Effector CD8-positive, alpha-beta T cell (primary cell): ENCODE results near the gene CCNJ.
A peak's percentile ranks its signal among the peaks of the same experiment; 100 is the strongest.
"Not testable (repeated sequence)": the region's sequence is repeated elsewhere in the genome, so short reads cannot be mapped to it uniquely, and the experiment has no call there.

Experiments used
- DNase-seq: peaks from one replicate; lab custom pipeline; 2025; lab: John Stamatoyannopoulos, UW
- total RNA-seq, 4 experiments: gene quantifications; one replicate each; lab custom pipeline; 2026; lab: John Stamatoyannopoulos, UW

Gene CCNJ, protein sequence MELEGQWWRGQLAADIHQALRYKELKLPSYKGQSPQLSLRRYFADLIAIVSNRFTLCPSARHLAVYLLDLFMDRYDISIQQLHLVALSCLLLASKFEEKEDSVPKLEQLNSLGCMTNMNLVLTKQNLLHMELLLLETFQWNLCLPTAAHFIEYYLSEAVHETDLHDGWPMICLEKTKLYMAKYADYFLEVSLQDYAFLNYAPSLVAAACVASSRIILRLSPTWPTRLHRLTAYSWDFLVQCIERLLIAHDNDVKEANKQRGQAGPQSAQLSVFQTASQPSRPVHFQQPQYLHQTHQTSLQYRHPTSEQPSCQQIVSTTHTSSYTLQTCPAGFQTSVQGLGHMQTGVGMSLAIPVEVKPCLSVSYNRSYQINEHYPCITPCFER
- total RNA-seq: 10.9 to 15.6 (median 13.8) reads per million in 4 experiments

- peak; percentile 72 for DNase-seq
Observed at GRCh38 chr10:96043033-96043892, at the start of gene CCNJ. Gene CCNJ (plus strand): TSS chr10:96043583. CDS start chr10:96044394, 811 bp downstream.

DNA sequence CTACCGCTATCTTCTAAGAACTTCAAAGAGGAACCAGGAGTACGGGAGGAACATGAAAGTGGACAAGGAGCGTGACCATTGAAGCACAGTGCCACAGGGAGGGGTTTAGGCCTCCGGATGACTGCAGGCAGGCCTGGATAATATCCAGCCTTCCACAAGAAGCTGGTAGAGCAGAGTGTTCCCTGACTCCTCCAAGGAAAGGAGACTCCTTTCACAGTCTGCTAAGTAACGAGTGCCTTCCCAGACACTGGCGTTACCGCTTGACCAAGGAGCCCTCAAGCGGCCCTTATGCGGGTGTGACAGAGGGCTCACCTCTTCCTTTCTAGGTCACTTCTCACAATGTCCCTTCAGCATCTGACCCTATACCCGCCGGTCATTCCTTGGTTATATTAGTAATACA lies 49.0 kb upstream of the CCNJ start:
- not testable (repeated sequence) for DNase-seq

- no peak for DNase-seq
Observed at GRCh38 chr10:95998255-95998784, 45.1 kb upstream of the CCNJ start.

DNA sequence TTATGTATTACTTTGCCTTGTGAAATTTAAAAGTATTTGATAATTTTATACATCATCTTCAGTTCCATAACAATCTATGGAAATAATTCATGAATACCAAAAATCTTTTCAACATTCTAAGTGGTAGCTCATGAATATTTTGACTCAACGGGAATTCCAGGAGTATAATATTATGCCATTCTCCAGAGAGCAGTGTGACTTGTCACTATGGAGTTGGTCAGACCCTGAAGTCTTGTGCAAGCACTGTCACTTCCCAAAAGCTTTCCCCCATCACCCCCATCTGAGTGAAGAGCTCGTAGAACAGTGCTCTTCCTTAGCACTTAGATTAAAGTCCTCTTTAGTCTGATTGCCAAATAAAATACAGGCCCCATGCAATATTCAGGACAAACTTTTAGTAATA lies 29.4 kb upstream of the CCNJ start:
- DNase-seq: no peak

GRCh38 chr10:96014473-96015102 lies 28.8 kb upstream of the CCNJ start:
- no peak for DNase-seq

GRCh38 chr10:96017191-96017687 lies 26.1 kb upstream of the CCNJ start:
- peak; percentile 1 for DNase-seq

DNA sequence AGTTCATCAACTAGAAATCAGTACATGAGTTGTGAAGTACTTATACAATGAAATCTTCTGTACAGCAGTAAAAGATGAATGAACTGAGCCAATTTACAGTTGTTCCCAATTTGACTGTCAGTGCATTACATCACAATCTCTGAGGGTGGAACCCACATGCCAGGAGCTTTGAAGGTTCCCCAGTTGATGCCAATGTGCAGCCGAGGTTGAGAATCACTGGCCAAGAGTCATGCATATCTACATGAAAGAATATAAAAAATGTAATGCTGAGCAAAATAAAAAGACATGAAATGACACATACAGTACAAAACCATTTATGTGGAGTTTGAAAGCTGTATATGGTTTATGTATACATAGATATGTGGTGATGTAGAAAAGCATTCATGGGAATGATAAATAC lies 22.1 kb upstream of the CCNJ start:
- no peak for DNase-seq

DNA sequence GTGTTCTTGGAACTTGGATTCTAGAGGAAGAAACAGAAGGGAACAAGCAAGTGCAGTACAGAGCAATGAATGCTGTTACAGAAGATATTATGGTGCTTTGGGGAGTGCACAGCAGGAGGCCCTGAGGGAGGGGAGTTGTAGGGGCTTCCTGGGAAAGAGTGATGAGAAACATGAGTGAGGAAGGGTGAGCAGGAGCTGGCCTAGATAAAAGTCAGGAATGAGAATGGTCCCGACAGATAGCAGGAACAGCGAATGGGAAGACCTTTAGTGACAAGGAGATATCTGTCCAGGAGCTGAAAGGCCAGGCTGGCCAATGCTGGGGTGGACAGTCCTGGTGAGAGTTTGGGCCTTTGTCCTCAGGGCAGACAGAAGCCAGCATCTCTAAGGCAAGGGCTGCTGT lies 20.6 kb upstream of the CCNJ start:
- DNase-seq: no peak

DNA sequence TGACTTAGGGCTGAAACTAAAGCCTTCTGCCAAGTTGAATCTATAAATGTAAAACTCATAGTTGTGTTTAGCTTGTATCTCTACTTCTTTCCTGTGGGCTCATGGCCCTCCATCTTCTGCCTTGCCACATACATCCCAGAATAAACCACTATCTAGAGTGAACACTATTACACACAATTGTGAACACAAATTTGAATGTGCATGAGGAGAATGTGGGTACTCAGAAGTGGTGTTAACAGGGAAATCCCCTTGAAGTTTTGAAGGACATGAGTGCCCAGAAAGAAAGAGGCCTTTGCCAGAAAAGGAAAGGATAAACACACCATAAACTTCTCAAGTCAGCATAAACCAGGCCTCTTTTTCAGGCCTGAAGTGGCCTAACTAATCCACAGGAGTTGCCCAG lies 20.2 kb upstream of the CCNJ start:
- no peak for DNase-seq

GRCh38 chr10:96025566-96025965 lies 17.8 kb upstream of the CCNJ start:
- DNase-seq: no peak

- DNase-seq: no peak
Observed at GRCh38 chr10:96034625-96035024, 8.8 kb upstream of the CCNJ start.

DNA sequence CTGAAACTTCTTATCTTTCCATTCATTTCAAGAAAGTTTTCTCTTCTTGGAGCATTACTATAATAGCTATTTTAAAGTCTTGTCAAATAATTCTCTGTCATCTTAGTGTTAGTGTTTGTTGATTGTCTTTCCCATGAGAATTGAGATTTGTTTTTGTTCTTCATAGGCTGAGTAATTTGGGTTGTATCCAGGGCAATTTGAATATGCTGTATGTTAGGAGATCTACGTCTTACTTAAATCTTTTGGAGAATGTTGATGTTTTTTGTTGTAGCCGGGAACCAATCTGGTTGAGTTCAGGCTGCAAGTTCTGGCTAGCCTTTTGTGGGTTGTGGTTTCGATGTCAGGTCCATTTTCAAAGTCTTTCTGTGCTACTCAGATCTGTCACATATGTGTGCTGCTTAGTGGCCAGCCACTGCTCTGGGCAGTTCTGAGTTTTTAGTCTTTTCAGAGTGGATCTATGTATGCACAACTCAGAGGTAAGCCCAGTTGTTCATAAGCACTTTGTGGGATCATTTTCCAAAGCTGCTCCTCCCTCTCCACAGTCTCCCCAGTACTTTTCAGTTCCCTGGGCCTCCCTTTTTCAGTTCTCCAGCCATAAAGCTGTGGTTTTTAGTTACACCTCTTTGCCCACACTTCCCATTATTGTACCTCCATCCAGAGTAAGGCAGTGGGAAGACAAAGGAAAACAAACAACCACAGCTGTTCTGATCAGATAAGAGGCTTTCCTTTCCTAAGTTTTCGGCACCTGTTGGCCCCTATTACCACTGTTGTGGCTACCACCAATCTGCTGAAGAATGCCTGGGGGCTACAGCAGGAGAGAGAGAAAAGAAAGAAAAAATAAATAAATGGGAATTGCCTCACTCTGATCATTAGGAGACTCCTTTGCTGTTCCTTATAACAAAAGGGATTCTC lies 4.7 kb upstream of the CCNJ start:
- no peak for DNase-seq

DNA sequence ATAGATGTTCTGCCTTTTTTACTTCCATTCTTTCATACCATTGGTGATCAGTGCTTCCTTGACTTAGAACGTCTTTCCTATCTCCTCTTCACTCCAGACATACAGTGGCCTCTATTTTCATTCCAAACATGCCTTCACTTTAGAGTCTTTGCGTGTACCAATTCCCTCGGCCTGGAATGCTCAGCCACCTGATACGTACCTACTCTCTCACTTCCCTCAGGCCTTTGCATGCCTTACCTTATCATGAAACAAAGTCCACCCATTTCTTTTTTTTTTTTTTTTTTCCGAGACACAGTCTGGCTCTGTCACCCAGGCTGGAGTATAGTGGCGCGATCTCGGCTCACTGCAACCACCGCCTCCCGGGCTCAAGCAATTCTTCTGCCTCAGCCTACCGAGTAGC lies 2.2 kb upstream of the CCNJ start:
- no peak for DNase-seq

- DNase-seq: peak; percentile 23
Observed at GRCh38 chr10:96043893-96044715, 721 bp downstream of the CCNJ start.

- DNase-seq: no peak
Observed at GRCh38 chr10:96044736-96045135, 1.4 kb downstream of the CCNJ start.

- no peak for DNase-seq
Observed at GRCh38 chr10:96046546-96046945, 3.2 kb downstream of the CCNJ start.

GRCh38 chr10:96047004-96047649 lies 3.7 kb downstream of the CCNJ start:
- no peak for DNase-seq

DNA sequence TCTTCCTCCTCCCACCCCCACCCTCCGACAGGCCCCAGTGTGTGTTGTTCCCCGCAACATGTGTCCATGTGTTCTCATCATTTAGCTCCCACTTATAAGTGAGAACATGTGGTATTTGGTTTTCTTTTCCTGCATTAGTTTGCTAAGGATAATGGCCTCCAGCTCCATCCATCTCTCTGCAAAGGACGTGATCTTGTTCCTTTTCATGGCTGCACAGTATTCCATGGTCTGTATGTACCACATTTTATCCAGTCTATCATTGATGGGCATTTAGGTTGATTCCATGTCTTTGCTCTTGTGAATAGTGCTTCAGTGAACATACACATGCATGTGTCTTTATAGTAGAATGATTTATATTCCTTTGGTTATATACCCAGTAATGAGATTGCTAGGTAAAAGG lies 4.5 kb downstream of the CCNJ start:
- DNase-seq: not testable (repeated sequence)

- no peak for DNase-seq
Observed at GRCh38 chr10:96049340-96049739, 6.0 kb downstream of the CCNJ start.

- DNase-seq: no peak
Observed at GRCh38 chr10:96053985-96054384, 10.6 kb downstream of the CCNJ start.
